Measurements from ENCODE around the gene THSD7A.
A peak's percentile ranks its signal among the peaks of the same experiment; 100 is the strongest.

THSD7A gene

DNA sequence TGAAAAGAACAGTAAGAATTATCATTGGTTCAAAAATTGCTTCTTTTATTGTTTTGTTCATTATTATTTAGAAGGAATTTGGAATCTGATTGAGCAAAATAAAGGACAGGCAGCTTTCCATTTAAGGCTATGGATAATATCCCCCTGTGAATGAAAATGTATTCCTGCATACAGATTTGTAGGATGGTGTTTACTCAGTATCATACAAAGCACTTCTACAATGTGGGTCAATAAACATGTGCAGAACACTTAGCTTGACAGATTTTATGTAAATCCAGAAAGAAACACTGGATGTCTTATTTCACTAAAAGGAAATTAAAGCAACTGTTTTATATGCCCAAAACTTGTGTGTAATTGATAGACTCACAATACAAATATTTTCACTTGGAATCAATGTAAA lies 189.7 kb downstream of the THSD7A start:
- no peak for TF ChIP-seq ZFX (IDR thresholded peaks at IDR 0.05)
- TF ChIP-seq, protein P1, sequence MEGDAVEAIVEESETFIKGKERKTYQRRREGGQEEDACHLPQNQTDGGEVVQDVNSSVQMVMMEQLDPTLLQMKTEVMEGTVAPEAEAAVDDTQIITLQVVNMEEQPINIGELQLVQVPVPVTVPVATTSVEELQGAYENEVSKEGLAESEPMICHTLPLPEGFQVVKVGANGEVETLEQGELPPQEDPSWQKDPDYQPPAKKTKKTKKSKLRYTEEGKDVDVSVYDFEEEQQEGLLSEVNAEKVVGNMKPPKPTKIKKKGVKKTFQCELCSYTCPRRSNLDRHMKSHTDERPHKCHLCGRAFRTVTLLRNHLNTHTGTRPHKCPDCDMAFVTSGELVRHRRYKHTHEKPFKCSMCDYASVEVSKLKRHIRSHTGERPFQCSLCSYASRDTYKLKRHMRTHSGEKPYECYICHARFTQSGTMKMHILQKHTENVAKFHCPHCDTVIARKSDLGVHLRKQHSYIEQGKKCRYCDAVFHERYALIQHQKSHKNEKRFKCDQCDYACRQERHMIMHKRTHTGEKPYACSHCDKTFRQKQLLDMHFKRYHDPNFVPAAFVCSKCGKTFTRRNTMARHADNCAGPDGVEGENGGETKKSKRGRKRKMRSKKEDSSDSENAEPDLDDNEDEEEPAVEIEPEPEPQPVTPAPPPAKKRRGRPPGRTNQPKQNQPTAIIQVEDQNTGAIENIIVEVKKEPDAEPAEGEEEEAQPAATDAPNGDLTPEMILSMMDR (conservative IDR thresholded peaks at IDR 0.05) = no peak
- no peak overlapping the region for H3K27ac ChIP-seq

DNA sequence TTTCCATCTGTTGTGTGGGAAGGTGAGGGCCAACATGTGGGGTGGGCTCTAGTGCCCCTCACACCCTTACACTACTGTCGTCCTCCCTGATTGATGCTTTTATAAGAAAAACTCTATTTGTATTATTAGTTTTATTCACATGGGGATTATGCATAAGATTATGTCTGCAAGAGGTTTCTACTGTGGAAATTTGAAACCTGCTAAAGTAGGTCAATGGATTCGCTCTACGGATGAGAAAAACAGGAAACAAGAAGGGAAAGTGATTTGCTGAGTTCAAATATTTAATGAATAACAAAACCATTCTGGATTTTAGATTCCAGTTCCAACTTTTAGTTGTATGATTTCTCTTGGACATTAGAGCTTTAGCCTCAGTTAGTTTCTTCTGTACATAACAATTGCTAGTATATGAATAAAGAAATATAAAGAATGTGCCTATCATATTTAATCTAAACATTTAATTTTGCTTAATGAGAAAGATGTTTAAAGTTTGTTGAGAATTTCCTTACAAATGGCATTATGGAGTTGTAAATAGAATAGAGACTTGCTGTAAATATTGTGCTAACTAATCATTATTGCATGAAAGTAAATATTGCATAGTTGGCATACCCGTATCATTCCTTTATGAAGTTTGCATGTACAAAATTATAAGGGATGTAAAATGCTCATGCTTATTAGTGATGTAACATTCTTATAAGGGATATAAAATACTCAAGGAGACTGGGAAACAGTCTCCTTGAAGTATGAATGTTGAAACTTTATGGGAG lies 193.8 kb downstream of the THSD7A start:
- H3K27ac ChIP-seq = no peak overlapping the region
- no peak for TF ChIP-seq ZFX (IDR thresholded peaks at IDR 0.05)
- TF ChIP-seq, protein P1 (conservative IDR thresholded peaks at IDR 0.05) = no peak

DNA sequence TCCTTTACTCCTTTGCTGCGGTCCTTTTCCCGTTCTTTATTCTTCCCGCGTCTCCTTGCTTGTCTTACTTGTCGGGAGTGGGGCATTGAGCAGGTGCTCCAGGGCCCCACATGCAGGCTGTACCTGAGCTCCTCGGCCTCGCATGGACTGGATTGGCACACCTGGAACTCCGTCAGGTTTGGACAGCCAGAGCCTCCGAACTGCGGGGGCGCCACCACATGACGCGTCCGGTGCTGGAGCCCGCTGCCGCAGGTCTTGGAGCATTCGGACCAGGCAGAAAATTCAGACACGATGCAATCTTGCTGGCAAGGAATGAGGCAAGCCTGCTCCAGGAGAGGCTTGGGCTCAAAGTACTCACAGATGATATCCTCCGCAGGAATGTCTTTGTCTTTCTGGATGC lies 195.7 kb downstream of the THSD7A start:
- no peak overlapping the region for H3K27ac ChIP-seq
- no peak for TF ChIP-seq ZFX (IDR thresholded peaks at IDR 0.05)
- TF ChIP-seq, protein P1 (conservative IDR thresholded peaks at IDR 0.05) = no peak

DNA sequence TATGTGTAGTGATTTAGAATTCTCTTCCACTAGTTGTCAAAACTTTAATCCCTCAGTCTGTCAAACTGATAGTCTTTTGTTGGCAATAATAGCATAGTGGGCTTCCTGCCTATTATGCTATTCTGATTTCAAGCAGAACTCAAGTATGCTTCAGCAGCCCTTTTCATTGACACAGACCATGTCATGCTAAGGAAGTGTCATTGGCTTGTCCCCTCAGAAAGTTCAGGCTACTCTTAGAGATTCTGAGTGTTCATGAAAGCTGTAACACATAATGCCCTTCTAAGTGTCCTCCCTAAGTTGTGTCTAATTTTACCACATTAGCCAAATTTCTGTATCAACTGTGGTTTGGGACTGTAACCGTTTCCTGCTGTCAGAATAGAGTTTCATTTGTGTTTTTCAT lies 198.7 kb downstream of the THSD7A start:
- no peak for TF ChIP-seq ZFX (IDR thresholded peaks at IDR 0.05)
- H3K27ac ChIP-seq = no peak overlapping the region

DNA sequence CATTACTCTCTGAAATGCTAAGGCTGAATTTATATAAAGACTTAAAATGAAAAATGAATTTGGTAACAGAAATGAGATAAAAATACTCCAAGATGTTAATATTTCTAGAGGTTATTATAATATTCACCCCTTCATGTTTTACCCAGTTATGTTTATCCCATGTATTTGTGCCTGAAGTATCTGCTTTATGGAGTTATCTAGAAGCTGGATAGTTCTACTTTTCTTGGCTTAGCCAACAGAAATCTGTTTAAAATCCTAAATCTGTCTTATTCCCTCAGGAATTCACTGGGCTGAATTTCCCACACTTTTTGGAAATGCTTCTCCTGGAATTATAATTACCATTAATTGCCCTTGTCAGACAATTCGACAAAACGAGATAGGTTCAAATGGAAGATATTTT lies 201.6 kb downstream of the THSD7A start:
- no peak overlapping the region for H3K27ac ChIP-seq
- TF ChIP-seq, protein P1 (conservative IDR thresholded peaks at IDR 0.05) = no peak
- no peak for TF ChIP-seq ZFX (IDR thresholded peaks at IDR 0.05)

DNA sequence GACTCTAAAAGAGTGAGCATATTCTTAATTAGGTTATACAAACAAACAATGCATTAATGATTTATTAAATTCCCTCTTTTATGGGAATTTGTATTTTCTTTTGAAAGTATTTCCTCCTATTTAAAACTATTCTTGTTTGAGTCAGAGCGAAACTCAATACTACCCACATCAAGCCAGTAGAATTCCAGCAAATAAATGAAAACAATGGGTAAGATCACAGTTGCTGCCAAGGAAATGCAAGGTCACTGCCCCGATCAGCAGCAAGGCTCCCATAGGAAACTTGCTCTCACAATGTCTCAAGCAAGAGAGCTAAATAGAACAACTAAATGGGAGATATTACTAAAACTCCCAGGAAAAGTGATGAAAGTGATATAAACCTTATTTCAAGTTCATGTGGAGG lies 206.3 kb downstream of the THSD7A start:
- no peak for TF ChIP-seq ZFX (IDR thresholded peaks at IDR 0.05)
- TF ChIP-seq, protein P1 (conservative IDR thresholded peaks at IDR 0.05) = no peak
- no peak overlapping the region for H3K27ac ChIP-seq

DNA sequence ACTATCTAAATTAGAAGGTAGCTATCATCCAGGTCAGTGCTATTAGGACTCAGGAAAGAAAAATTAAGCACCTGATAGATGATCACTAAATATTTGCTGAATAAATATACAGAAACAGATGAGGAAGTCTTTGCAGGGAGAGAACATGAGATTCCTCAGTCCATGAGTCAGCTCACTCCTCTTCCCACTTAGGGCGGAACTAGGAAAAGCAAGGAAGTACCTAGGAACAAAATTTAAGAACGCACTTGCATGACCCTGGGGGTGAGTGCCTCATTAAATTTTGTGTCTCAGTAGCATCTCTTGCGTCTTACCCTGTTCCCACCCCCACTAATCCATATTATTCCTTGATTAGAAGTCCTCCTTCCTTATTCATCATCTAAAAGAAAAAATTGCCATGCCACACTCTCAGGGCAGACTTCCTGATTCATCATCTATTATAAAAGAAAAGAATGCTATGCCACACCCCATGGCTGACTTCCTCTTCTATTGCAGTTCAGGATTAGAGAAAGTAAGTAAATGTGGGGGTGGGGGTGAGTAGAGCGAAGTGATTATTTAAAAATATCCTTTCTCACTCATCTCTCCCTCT lies 208.8 kb downstream of the THSD7A start:
- TF ChIP-seq ZFX (IDR thresholded peaks at IDR 0.05) = no peak
- TF ChIP-seq, protein P1 (conservative IDR thresholded peaks at IDR 0.05) = no peak
- H3K27ac ChIP-seq = peak overlapping the region; percentile 13; the same call in 1 of the 2 replicates

All from C4-2B (cell line).